K562 treated with DMSO at 1 percent for 12 hours (cell line): ENCODE results near the gene CEP72. TPM values are rescaled to one million over a fixed set of nuclear protein-coding genes. Genes with fewer than 3 reads are reported as not detected.

Experiments used
- total RNA-seq: library from RNA; unstranded; fragments of 300-600 nt; gene quantifications from 2 replicates; pipeline ENCODE4 v1.2.3, GENCODE V29; 2022; ENCODE audit not compliant: insufficient read depth

The CEP72 gene, protein sequence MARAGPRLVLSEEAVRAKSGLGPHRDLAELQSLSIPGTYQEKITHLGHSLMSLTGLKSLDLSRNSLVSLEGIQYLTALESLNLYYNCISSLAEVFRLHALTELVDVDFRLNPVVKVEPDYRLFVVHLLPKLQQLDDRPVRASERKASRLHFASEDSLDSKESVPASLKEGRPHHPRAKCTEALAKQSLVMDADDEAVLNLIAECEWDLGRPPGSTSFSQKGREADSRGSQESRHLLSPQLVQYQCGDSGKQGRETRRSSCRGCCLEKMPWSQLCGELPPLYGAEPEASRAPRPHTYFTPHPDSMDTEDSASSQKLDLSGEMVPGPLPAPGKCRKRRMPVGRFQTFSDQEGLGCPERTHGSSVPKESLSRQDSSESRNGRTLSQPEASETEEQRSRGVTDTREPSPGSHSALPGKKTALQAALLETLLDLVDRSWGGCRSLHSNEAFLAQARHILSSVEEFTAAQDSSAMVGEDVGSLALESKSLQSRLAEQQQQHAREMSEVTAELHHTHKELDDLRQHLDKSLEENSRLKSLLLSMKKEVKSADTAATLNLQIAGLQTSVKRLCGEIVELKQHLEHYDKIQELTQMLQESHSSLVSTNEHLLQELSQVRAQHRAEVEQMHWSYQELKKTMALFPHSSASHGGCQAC
- 6.4 and 15.0 TPM in 2 replicates for total RNA-seq

DNA sequence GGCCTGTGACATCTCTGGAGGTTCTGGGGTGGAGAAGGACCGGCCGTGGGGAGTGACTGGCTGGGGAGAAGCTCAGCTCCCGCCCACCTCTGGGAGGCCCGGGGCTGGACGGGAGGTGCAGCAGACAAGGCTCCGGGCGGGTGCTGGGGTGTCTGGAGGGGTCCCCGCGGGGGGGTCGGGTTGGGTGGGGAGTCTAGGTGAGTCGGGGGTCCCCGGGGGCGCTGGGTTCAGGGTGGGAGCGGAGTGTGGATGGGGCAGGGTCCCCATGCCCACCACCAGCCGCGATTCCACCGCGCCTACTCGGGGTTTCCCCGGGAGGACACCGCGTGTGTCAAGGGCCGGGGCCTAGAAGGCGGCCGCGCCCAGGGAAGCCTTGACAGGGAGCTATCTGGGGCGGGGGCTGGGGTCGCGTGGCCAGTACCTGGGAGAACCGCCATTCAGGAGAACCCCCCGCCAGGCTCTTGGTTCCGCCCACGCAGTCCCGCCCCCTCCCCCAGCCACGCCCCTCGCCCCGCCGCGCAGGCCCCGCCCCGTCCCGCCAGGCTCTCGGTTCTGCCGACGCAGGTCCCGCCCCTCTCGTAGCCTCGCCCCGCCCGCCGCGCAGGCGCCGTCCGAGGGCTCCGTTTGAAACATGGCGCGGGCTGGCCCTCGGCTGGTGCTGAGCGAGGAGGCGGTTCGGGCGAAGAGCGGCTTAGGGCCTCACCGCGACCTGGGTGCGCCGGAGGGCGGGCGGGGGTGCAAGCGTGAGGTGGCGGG is at the start of gene CEP72:
TSS of gene CEP72 (plus strand) at position 610 of the 756 bp plus-strand sequence. CDS start at position 632, 22 bp downstream.

DNA sequence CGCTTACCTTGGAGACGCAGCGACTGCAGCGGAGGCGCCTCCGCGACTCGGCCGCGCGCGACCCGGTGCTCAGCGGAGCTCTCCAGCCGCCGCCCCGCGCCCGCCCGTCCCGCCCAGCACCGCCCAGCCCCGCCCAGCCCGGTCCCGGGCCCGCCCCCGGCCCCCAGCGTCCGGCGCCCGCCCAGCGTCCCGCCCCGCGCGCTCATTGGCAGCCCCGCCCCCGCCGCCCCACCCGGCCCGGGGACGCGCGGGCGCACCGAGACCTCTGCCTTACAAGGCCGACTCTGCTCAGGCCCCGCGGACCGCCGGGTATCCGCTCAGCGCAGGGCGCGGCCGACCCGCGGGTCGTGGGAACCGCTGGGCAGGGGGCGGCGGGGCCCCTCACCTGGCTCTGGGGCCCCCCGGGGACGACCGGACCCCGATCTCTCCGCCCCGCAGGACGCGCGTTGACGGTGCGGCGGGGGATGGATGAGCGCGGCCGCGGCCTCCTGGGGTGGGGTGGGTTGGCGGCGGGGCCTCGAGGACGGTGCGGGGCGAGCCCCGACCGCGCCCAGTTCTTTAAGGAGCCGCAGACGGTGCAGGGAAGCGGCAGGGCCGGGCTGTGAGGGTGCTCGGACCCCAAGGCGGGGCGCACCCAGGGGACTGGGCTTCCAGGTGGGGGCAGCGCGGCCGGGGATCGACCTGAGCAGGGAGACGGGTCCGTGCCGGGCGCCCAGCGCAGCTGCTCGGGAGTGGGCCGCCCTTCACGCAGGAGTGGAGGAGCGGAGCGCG is 81.3 kb downstream of the CEP72 start, which contains the start of gene TPPP:
TSS of gene TPPP (minus strand) at position 82 of the 771 bp plus-strand sequence. CDS start 15,292 bp downstream, outside the sequence.

Other genes with a start within 250 kb of the CEP72 start
- 38.4 and 48.4 TPM in 2 replicates for gene EXOC3, start 169.2 kb upstream of the CEP72 start, total RNA-seq
- 3.0 and 4.5 TPM in 2 replicates for gene SLC9A3, start 87.9 kb upstream of the CEP72 start, total RNA-seq
- gene TPPP, start 81.0 kb downstream of the CEP72 start, total RNA-seq = 0.31 TPM in 1 of 2 replicates, not detected in the other
- gene ZDHHC11B, start 172.4 kb downstream of the CEP72 start, total RNA-seq = not detected in 2 replicates
- 2.6 TPM in 1 of 2 replicates, not detected in the other for gene ZDHHC11, start 238.6 kb downstream of the CEP72 start, total RNA-seq